Cardiac muscle cell (in vitro differentiated cells and primary cell): ENCODE data around the gene PDK2. TPM values are rescaled to one million over a fixed set of nuclear protein-coding genes. Genes with fewer than 3 reads are reported as not detected.

ENCODE experiments used
- DNase-seq, 2 donors: peaks; one replicate each; pipeline versions ENCODE4 v3.0.0 to v3.0.0-alpha.2; 2010 to 2017; ENCODE audit warnings: low read depth in 1 of 2, low spot score in 1 of 2
- H3K27ac ChIP-seq: fragments of 200-600 bp; sonication (generic); 2 replicates; pipeline ENCODE4 v1.5.1; 2016
- H3K27me3 ChIP-seq: fragments of 200-600 bp; sonication (generic); 2 replicates; pipeline ENCODE4 v1.6.0; 2016; ENCODE audit warnings: control low read depth
- H3K36me3 ChIP-seq: fragments of 200-600 bp; sonication (generic); 2 replicates; pipeline ENCODE4 v1.5.1; 2016; ENCODE audit warnings: control low read depth
- H3K4me1 ChIP-seq: fragments of 200-600 bp; sonication (generic); 2 replicates; pipeline ENCODE4 v1.8.1; 2017; ENCODE audit warnings: low read depth, mild to moderate bottlenecking, mixed run types
- H3K4me3 ChIP-seq: fragments of 200-600 bp; sonication (generic); 2 replicates; pipeline ENCODE4 v1.5.1; 2016; ENCODE audit warnings: mild to moderate bottlenecking
- H3K9me3 ChIP-seq: fragments of 200-600 bp; sonication (generic); 2 replicates; pipeline ENCODE4 v1.5.1; 2017; ENCODE audit warnings: low read depth, mild to moderate bottlenecking, control low read depth
- polyA plus RNA-seq: library from polyadenylated mRNA; unstranded; fragments of >200 nt; fragmentation: Nextera tagmentation; extraction: Ambion mirVana; gene quantifications from 2 replicates; pipeline ENCODE4 v1.2.1, GENCODE V29; 2016
- total RNA-seq: library from RNA; depleted of rRNA; stranded (reverse); fragments of >200 nt; gene quantifications from 2 replicates; pipeline ENCODE4 v1.2.3, GENCODE V29; 2016
- TF ChIP-seq, protein P1 (sequence below): IDR thresholded peaks from 2 replicates; pipeline ENCODE4 v1.5.1; 2012; ENCODE audit warnings: low read depth, mild to moderate bottlenecking, low read length

Gene PDK2
- total and polyA plus RNA-seq, 2 experiments from 2014 or later = 88.5 to 146 TPM

DNA sequence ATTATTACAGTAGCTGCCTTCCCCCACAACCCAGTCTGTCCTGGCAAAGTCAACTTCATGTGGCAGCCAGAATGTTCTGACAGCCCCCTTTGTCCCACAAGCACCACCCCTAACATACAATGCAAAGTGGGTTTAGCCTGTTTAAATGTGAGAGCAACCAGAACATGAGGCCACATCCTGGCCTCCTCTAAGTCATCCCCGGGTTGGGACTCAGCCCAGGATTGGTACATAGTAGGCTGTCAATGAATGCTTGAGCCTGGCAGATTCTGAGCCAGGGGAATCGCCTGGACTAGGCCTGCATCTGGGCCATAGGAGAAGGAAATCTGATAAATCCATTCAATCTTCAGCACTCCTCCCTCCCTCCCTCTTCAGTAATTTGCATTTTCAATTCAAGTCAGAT lies 43.5 kb upstream of the PDK2 start:
- Histone ChIP-seq H3K27me3 (no peaks in the 10 kb centered on the region), H3K36me3 (no peaks in the 10 kb centered on the region), H3K4me1 (peaks cover 9% of the 10 kb centered on the region), H3K9me3 (no peaks in the 10 kb centered on the region), H3K4me3 (no peak overlapping the region), H3K27ac (no peak overlapping the region)
- DNase-seq = peak in 1 of 2 donors; percentile 46
- TF ChIP-seq, protein P1, sequence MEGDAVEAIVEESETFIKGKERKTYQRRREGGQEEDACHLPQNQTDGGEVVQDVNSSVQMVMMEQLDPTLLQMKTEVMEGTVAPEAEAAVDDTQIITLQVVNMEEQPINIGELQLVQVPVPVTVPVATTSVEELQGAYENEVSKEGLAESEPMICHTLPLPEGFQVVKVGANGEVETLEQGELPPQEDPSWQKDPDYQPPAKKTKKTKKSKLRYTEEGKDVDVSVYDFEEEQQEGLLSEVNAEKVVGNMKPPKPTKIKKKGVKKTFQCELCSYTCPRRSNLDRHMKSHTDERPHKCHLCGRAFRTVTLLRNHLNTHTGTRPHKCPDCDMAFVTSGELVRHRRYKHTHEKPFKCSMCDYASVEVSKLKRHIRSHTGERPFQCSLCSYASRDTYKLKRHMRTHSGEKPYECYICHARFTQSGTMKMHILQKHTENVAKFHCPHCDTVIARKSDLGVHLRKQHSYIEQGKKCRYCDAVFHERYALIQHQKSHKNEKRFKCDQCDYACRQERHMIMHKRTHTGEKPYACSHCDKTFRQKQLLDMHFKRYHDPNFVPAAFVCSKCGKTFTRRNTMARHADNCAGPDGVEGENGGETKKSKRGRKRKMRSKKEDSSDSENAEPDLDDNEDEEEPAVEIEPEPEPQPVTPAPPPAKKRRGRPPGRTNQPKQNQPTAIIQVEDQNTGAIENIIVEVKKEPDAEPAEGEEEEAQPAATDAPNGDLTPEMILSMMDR = no peak

DNA sequence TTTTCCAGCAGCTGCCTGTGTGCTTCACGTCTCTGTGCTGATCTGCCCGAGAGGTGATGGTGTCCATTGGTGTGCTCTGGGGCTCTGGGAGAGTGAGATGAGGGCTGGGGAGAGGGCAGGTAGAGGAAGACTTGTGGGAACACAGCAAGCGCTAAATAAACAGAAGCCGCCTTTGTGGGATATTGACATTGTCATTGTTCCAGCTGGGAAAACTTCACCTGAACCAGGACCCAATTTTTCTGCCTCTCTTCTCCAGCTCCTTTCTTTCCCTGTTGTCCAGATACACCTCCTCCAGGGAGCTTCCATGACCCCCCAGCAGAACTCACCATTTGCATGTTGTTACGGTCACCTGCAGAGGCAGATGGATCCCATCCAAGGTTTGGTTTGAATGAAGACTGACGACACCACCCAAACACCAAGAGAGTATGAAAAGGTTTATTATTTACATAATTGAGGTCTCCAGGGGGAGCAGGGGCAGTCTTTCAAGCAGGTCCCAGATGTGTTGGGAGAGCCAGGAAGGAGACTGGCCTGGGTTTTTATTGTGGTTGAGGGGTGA lies 42.8 kb upstream of the PDK2 start:
- TF ChIP-seq, protein P1 = no peak
- Histone ChIP-seq H3K4me3 (no peak overlapping the region), H3K4me1 (peaks cover 9% of the 10 kb centered on the region), H3K9me3 (no peaks in the 10 kb centered on the region), H3K27me3 (no peaks in the 10 kb centered on the region), H3K27ac (peak overlapping the region; percentile 71), H3K36me3 (no peaks in the 10 kb centered on the region)
- DNase-seq = no peak

DNA sequence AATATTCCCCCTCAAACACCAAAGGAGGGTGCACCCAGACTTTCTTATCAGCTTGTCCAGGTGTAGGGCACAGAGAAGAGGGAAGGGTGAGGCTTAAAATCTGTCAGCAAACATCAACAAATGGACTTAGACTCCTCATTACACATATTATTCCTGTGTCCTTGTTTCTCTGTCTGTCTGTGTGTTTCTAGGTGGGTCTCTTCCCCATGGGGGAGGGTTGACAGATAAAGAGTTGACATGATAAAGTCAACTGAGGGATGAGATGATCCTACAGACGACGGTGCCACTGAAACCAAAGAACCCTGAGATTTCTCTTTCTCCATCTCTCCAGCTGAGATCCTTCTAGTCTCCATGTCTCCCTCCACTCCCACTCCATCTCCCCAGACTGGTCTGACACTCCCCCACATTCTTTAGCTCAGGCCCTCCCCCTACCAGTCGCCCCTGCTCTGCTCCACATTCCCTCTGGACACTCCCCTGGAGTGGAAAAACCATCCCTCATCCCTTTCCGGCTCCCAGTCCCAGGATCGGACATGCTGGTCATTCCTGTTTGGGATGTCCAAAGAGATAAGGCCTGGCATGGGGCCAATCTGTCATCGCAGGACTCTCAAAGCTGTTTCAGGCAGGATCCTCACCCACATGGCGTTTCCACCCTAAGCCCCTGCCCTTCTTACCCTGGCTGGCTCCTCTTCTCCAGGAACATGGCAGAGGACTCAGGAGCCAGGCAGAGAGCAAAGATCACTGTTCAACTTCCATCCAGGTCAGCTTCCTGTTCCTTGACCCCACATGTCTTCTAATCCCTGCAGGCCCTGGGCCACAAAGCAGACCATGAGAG lies 42.1 kb upstream of the PDK2 start:
- TF ChIP-seq, protein P1 = no peak
- H3K4me1 ChIP-seq = peaks cover 9% of the 10 kb centered on the region
- no peak overlapping the region for H3K4me3 ChIP-seq
- peak overlapping the region; percentile 71 for H3K27ac ChIP-seq
- DNase-seq = peak in 1 of 2 donors; percentile 93
- no peaks in the 10 kb centered on the region for H3K27me3 ChIP-seq
- H3K9me3 ChIP-seq = no peaks in the 10 kb centered on the region
- no peaks in the 10 kb centered on the region for H3K36me3 ChIP-seq

DNA sequence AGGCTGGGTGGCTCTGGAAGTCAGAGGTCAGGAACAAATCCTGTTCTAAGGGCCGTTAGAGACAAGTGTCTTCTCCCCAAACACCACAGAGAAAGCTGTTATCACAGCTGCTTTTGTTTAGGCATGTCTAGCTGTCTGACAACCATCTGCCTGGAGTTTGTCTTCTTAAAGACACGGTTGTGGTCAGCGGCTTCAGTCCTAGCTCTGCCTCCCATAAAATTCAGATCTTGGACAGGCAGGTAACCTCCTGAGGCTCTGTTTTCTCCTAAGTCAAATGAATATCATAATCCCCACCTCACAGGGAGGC lies 41.5 kb upstream of the PDK2 start:
- no peak for DNase-seq
- H3K4me3 ChIP-seq = no peak overlapping the region
- no peaks in the 10 kb centered on the region for H3K27me3 ChIP-seq
- peak overlapping the region; percentile 71 for H3K27ac ChIP-seq
- TF ChIP-seq, protein P1 = no peak
- no peaks in the 10 kb centered on the region for H3K9me3 ChIP-seq
- peaks cover 9% of the 10 kb centered on the region for H3K4me1 ChIP-seq
- H3K36me3 ChIP-seq = no peaks in the 10 kb centered on the region

DNA sequence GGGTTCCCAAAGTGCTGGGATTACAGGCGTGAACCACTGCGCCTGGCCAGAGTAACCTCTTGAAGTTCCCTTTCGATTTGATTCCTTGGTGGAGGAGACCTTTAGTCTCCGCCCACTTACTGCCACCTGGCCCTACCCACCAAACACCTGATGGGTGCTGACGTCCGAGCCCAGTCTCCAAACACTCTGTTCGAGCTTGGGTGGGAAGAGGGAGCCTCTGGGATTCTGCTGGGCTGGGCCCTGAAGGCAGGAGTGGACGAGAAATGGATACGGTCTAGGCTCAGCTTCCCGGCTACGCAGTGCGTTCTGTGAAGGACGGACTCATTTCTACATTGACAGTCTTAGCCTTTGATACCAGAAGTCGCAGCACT lies 40.1 kb upstream of the PDK2 start:
- Histone ChIP-seq H3K27me3 (no peaks in the 10 kb centered on the region), H3K36me3 (no peaks in the 10 kb centered on the region), H3K4me3 (peak overlapping the region; percentile 51), H3K4me1 (peaks cover 17% of the 10 kb centered on the region), H3K9me3 (no peaks in the 10 kb centered on the region), H3K27ac (peak overlapping the region; percentile 18)
- TF ChIP-seq, protein P1 = no peak
- peak in 1 of 2 donors; percentile 47 for DNase-seq
